HG03521 (cell line): ENCODE measurements around the gene KY.

Experiments
- ATAC-seq: cut with Tn5 transposase; IDR thresholded peaks from one replicate; pipeline ENCODE4 v1.9.1; 2021; ENCODE audit warnings: mild to moderate bottlenecking, moderate library complexity; ENCODE audit not compliant: unreplicated experiment

KY gene

GRCh38 chr3:134564991-134565390, 85.8 kb downstream of the KY start:
- ATAC-seq, result no peak

GRCh38 chr3:134563601-134564000, 87.2 kb downstream of the KY start:
- no peak for ATAC-seq

GRCh38 chr3:134562055-134562454, 88.8 kb downstream of the KY start:
- ATAC-seq, result no peak

GRCh38 chr3:134559591-134559990, 91.2 kb downstream of the KY start:
- no peak for ATAC-seq
